Panc1 (cell line): ENCODE results near the gene AFF3. TPM values are rescaled to one million over a fixed set of nuclear protein-coding genes. Genes with fewer than 3 reads are reported as not detected.

Experiments used
- ATAC-seq: fragments of 200-7000 bp; cut with Tn5 transposase; 2 replicates; pipeline ENCODE4 v1.9.1; 2020; ENCODE audit warnings: mild to moderate bottlenecking, moderate library complexity
- BruUV-seq: library from RNA; stranded (reverse); fragments of 400-500 nt; replicated peaks from 2 replicates; lab custom pipeline; 2021; lab: Mats Ljungman, UMichigan
- CTCF ChIA-PET: fragments of 300-600 bp; sonication (Branson Sonifier 250); formaldehyde crosslinking; loops from one replicate; lab custom pipeline; 2022; ENCODE audit warnings: antibody characterized with exemption; lab: Charles Lee
- POLR2A ChIA-PET: fragments of 300-600 bp; sonication (Branson Sonifier 250); formaldehyde crosslinking; loops from one replicate; lab custom pipeline; 2022; ENCODE audit warnings: antibody characterized with exemption; lab: Charles Lee
- DNase-seq: peaks from one replicate; pipeline ENCODE4 v3.0.0-alpha.2; 2010; ENCODE audit warnings: low read depth, low spot score
- H3K27ac ChIP-seq: 2 replicates; pipeline ENCODE4 v1.5.1; 2011; ENCODE audit warnings: mild to moderate bottlenecking, low read length, inconsistent platforms
- H3K27me3 ChIP-seq: fragments of 200-500 bp; sonication (Bioruptor generic); 2 replicates; pipeline ENCODE4 v1.6.0; 2014; ENCODE audit warnings: low read length, inconsistent platforms; ENCODE audit not compliant: control insufficient read depth, insufficient read depth
- H3K36me3 ChIP-seq: fragments of 200-500 bp; sonication (Bioruptor generic); 2 replicates; pipeline ENCODE4 v1.5.1; 2014; ENCODE audit warnings: inconsistent platforms, mild to moderate bottlenecking, low read length, moderate library complexity; ENCODE audit not compliant: control insufficient read depth, insufficient read depth
- H3K4me1 ChIP-seq: 2 replicates; pipeline ENCODE4 v1.5.1; 2011; ENCODE audit warnings: inconsistent platforms, mild to moderate bottlenecking, low read length, moderate library complexity; ENCODE audit not compliant: control insufficient read depth, insufficient read depth
- H3K4me3 ChIP-seq, 2 experiments: 2 replicates each; pipeline ENCODE4 v1.5.1; 2011 to 2012; ENCODE audit warnings: low read depth in 2 of 2, low read length in 2 of 2, mild to moderate bottlenecking in 2 of 2, inconsistent platforms in 1 of 2, moderate library complexity in 1 of 2
- H3K9me3 ChIP-seq: fragments of 200-500 bp; sonication (Bioruptor generic); 2 replicates; pipeline ENCODE4 v1.5.1; 2014; ENCODE audit warnings: low read depth, mild to moderate bottlenecking, inconsistent platforms, low read length, moderate library complexity; ENCODE audit not compliant: control insufficient read depth, insufficient read depth
- CTCF ChIP-seq: fragments of 450-650 bp; IDR thresholded peaks from 2 replicates; pipeline ENCODE4 v1.5.1; 2017; ENCODE audit warnings: mild to moderate bottlenecking
- POLR2AphosphoS5 ChIP-seq: IDR thresholded peaks from 2 replicates; pipeline ENCODE4 v1.6.1; 2012; ENCODE audit warnings: mild to moderate bottlenecking, low read depth, low read length, moderate library complexity
- REST ChIP-seq, 2 experiments: IDR thresholded peaks; 2 replicates each; pipeline ENCODE4 v1.6.1; 2011 to 2012; ENCODE audit warnings: low read depth in 2 of 2, control low read depth in 1 of 2, low read length in 1 of 2, mild to moderate bottlenecking in 1 of 2, moderate library complexity in 1 of 2; ENCODE audit not compliant: insufficient read depth in 1 of 2
- SIN3A ChIP-seq: IDR thresholded peaks from 2 replicates; pipeline ENCODE4 v1.6.1; 2012; ENCODE audit warnings: low read depth, mild to moderate bottlenecking, low read length, moderate library complexity, borderline replicate concordance; ENCODE audit not compliant: insufficient read depth
- TCF7L2 ChIP-seq: IDR thresholded peaks from 2 replicates; pipeline ENCODE4 v1.6.1; 2011; ENCODE audit warnings: mild to moderate bottlenecking, low read depth, low read length, inconsistent platforms
- in situ Hi-C: cut with HindIII; loops from 2 replicates; pipeline ENCODE4 v1.10.0; 2016; ENCODE audit warnings: low sequenced_read_pairs, low pct_unique_long_range_greater_than_20kb
- intact Hi-C: fragments of 100-400 bp; cut with micrococcal nuclease; formaldehyde crosslinking; loops from one replicate; pipeline ENCODE4 v1.10.0; 2022; ENCODE audit not compliant: unreplicated experiment
- total RNA-seq: library from RNA; stranded (reverse); gene quantifications from one replicate; pipeline ENCODE4 v1.2.1, GENCODE V29; 2021; ENCODE audit not compliant: unreplicated experiment

Gene AFF3
- total RNA-seq, 1 experiment from 2014 or later: 2.2 TPM

DNA sequence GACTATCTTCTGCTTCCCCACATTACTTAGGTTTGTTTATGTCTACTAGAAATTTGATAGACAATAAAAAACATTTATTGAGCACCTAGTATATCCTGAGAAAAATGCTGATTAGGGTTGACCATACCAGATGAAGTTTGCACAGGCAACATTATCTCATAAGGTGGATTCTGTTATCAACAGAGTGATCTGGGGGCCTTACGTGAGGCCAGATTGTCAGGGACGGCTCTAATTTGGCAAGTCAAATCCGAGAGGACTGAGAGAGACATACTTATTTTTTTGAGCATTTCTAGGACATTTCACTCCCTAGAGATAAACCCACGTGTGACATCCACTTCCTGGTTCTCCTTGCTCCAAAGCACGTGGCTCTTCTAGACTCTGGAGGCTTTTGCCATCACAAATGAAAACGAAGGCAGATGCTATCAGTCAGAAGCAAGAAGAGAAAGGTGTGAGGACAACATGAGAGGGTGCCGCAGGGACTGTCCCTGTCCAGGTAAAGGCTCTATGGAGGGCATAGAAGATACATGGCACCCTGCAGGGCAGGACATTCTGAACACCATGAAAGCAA lies 484.6 kb downstream of the AFF3 start:
- DNase-seq: no peak
- H3K9me3 ChIP-seq: no peaks in the 10 kb centered on the region
- H3K27me3 ChIP-seq: no peaks in the 10 kb centered on the region; the same call in 1 of the 2 replicates
- intact Hi-C loops: no loop called here
- no peak overlapping the region for H3K4me3 ChIP-seq
- no peak overlapping the region for H3K27ac ChIP-seq
- ATAC-seq: no peak
- in situ Hi-C loops: no loop called here
- H3K36me3 ChIP-seq: no peaks in the 10 kb centered on the region
- ChIA-PET CTCF (no interaction called here), POLR2A (no interaction called here)
- BruUV-seq: no TSS peak
- TF ChIP-seq REST (IDR thresholded peaks at IDR 0.05; ENCODE audit: insufficient read depth in 1 of 2, low read depth in 2 of 2, low read length in 1 of 2): no peak
- TF ChIP-seq CTCF: no peak
- no peak for TF ChIP-seq POLR2AphosphoS5
- no peak for TF ChIP-seq SIN3A
- no peak for TF ChIP-seq TCF7L2
- no peaks in the 10 kb centered on the region for H3K4me1 ChIP-seq

GRCh38 chr2:99656994-99657393 lies 485.4 kb downstream of the AFF3 start:
- H3K27ac ChIP-seq: no peak overlapping the region
- no peak overlapping the region for H3K4me3 ChIP-seq
- CTCF ChIA-PET: no interaction called here
- no peaks in the 10 kb centered on the region; the same call in 1 of the 2 replicates for H3K27me3 ChIP-seq
- TF ChIP-seq CTCF: no peak
- no peak for TF ChIP-seq SIN3A
- TF ChIP-seq TCF7L2: no peak
- TF ChIP-seq REST (IDR thresholded peaks at IDR 0.05; ENCODE audit: insufficient read depth in 1 of 2, low read depth in 2 of 2, low read length in 1 of 2): no peak
- POLR2A ChIA-PET: no interaction called here
- H3K9me3 ChIP-seq: no peaks in the 10 kb centered on the region
- ATAC-seq: no peak
- no TSS peak for BruUV-seq
- no peaks in the 10 kb centered on the region for H3K4me1 ChIP-seq
- in situ Hi-C loops (no loop called here), intact Hi-C loops (no loop called here)
- no peak for DNase-seq
- no peaks in the 10 kb centered on the region for H3K36me3 ChIP-seq
